Measurements from ENCODE around the gene IFFO2.

IFFO2 gene

DNA sequence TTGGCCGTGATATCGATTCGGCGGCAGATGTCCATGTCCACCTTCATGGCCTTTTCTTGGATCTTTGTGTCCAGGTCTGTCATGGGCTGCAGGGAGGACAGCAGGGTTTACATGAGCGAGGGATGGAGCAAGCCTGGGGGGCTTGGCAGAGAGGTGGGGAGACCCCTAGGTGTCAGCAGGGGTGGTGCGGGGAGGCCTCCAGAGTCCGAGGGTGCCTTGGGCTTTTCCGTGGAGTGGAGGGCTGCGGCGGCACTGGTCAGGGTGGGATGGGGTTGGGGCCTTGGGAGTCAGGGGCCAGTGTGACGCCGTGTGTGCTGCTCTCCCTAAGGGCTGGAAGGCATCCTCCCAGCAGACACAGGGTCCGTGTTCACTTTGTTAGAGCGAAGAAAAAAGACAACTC, 38.1 kb downstream of the IFFO2 start:
- no peak for ATAC-seq
- TF ChIP-seq, protein P1, sequence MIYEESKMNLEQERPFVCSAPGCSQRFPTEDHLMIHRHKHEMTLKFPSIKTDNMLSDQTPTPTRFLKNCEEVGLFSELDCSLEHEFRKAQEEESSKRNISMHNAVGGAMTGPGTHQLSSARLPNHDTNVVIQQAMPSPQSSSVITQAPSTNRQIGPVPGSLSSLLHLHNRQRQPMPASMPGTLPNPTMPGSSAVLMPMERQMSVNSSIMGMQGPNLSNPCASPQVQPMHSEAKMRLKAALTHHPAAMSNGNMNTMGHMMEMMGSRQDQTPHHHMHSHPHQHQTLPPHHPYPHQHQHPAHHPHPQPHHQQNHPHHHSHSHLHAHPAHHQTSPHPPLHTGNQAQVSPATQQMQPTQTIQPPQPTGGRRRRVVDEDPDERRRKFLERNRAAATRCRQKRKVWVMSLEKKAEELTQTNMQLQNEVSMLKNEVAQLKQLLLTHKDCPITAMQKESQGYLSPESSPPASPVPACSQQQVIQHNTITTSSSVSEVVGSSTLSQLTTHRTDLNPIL (CRISPR knock-in tag; IDR thresholded peaks at IDR 0.05; ENCODE audit: low read depth), result no peak
- TF ChIP-seq ZNF70 (CRISPR knock-in tag; IDR thresholded peaks at IDR 0.05) (no peak), ESRRG (CRISPR knock-in tag; IDR thresholded peaks at IDR 0.05) (no peak), OSR1 (CRISPR knock-in tag; IDR thresholded peaks at IDR 0.05) (no peak), ZC3H10 (CRISPR knock-in tag; IDR thresholded peaks at IDR 0.05) (no peak), TSHZ2 (CRISPR knock-in tag; IDR thresholded peaks at IDR 0.05) (no peak), TCF4 (CRISPR knock-in tag; IDR thresholded peaks at IDR 0.05; ENCODE audit: borderline replicate concordance) (no peak), ARNTL (CRISPR knock-in tag; IDR thresholded peaks at IDR 0.05; ENCODE audit: borderline replicate concordance, low read depth) (no peak), SNAI2 (CRISPR knock-in tag; IDR thresholded peaks at IDR 0.05) (no peak), BACH2 (CRISPR knock-in tag; IDR thresholded peaks at IDR 0.05; ENCODE audit: borderline replicate concordance) (no peak), RARB (CRISPR knock-in tag; IDR thresholded peaks at IDR 0.05) (no peak), TOX (CRISPR knock-in tag; IDR thresholded peaks at IDR 0.05; ENCODE audit: borderline replicate concordance) (no peak), GLIS3 (CRISPR knock-in tag; IDR thresholded peaks at IDR 0.05) (no peak), ZFP3 (CRISPR knock-in tag; IDR thresholded peaks at IDR 0.05) (no peak), ZNF8 (CRISPR knock-in tag; IDR thresholded peaks at IDR 0.05) (no peak), ZNF565 (CRISPR knock-in tag; conservative IDR thresholded peaks at IDR 0.05; ENCODE audit: low read depth) (no peak)
- TF ChIP-seq, protein P2, sequence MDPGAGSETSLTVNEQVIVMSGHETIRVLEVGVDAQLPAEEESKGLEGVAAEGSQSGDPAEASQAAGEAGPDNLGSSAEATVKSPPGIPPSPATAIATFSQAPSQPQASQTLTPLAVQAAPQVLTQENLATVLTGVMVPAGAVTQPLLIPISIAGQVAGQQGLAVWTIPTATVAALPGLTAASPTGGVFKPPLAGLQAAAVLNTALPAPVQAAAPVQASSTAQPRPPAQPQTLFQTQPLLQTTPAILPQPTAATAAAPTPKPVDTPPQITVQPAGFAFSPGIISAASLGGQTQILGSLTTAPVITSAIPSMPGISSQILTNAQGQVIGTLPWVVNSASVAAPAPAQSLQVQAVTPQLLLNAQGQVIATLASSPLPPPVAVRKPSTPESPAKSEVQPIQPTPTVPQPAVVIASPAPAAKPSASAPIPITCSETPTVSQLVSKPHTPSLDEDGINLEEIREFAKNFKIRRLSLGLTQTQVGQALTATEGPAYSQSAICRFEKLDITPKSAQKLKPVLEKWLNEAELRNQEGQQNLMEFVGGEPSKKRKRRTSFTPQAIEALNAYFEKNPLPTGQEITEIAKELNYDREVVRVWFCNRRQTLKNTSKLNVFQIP (CRISPR knock-in tag; IDR thresholded peaks at IDR 0.05; ENCODE audit: borderline replicate concordance, low read depth), result no peak

DNA sequence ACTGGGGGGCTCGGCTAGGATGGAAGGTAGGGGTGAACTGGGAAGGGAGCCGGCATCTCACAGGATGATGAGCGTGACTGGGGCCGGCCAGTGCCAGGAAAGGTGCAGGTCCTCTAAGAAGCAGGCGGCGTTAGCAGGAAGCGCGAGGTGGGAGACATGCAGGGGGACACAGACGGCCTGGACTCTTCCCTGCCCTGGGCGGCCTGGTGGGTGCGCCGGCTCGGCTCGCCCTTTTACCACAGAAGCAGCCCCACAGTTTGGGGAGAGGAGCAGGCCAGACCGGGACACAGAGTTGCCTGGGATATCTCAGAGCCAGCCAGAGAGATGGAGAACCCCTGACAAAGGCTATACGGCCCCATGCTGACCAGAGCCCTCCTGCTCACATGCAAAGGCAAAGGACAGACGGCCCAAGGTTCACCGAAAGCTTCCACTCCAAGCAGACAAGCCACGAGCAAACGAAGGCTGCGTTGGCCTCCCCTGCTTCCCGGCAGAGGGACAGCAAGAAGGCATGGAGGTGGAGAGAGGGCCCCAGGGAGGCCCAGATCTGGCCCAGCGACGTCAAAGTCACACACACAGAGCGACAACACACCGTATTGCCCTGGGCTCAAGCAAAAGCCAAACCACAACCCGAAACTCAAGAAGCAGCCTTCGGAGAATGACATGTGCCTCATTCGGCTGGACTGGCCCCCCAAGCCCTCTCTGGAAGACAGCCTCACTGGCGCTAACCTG, 39.2 kb downstream of the IFFO2 start:
- no peak for ATAC-seq
- TF ChIP-seq ZNF565 (CRISPR knock-in tag; conservative IDR thresholded peaks at IDR 0.05; ENCODE audit: low read depth) (no peak), ZNF8 (CRISPR knock-in tag; IDR thresholded peaks at IDR 0.05) (no peak), BACH2 (CRISPR knock-in tag; IDR thresholded peaks at IDR 0.05; ENCODE audit: borderline replicate concordance) (no peak), RARB (CRISPR knock-in tag; IDR thresholded peaks at IDR 0.05) (no peak), TOX (CRISPR knock-in tag; IDR thresholded peaks at IDR 0.05; ENCODE audit: borderline replicate concordance) (no peak), TSHZ2 (CRISPR knock-in tag; IDR thresholded peaks at IDR 0.05) (no peak), ZFP3 (CRISPR knock-in tag; IDR thresholded peaks at IDR 0.05) (no peak), ESRRG (CRISPR knock-in tag; IDR thresholded peaks at IDR 0.05) (no peak), ZFP30 (CRISPR knock-in tag; IDR thresholded peaks at IDR 0.05) (no peak)
- TF ChIP-seq, protein P1 (CRISPR knock-in tag; IDR thresholded peaks at IDR 0.05; ENCODE audit: low read depth), result no peak
- TF ChIP-seq, protein P2 (CRISPR knock-in tag; IDR thresholded peaks at IDR 0.05; ENCODE audit: borderline replicate concordance, low read depth), result no peak
